Activated naive CD8-positive, alpha-beta T cell treated with anti-CD3 and anti-CD28 coated beads, Interleukin-2, amount 50 U/mL, for 16 hours (primary cell): ENCODE data around the gene OSBPL8.
"Not testable (repeated sequence)": the region's sequence is repeated elsewhere in the genome, so short reads cannot be mapped to it uniquely, and the experiment has no call there.

ENCODE experiments used
- DNase-seq: peaks from one replicate; pipeline ENCODE4 v3.0.0-alpha.2; 2020; ENCODE audit warnings: low read depth, low spot score

OSBPL8 gene

DNA sequence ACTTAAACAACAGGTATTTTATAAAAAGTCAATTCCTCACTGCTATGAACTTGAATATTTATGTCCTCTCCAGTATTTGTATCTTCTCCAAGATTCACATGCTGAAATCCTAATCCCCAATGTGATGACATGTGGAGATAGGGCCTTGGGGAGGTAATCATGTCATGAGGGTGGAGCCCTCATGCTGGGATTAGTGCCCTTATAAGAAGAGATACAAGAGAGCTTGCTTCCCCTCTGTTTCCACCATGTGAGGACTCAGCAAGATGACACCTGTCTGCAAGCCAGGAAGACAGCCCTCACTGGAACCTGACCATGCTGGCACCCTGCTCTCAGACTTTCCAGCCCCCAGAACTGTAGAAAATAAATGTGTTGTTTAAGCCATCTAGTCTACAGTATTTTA, 36.2 kb downstream of the OSBPL8 start:
- DNase-seq = no peak

DNA sequence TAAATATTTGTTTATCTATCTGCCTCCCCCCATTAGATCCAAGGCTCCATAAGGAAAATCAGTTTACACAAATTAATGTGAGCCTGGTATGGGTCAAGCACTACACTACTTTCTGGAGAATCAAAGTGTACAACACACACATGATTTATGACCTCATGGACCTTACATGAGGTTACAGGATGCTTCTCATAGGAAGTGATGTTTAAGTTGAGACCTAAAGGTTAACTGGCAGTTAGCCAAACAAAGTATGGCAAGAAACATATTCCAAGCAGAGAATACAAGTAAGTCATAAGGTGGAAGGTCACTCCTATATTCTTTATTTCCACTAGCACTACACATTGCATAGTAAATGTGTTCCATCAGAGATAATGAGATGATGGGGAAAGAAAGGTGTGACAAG, 39.2 kb downstream of the OSBPL8 start:
- no peak for DNase-seq

DNA sequence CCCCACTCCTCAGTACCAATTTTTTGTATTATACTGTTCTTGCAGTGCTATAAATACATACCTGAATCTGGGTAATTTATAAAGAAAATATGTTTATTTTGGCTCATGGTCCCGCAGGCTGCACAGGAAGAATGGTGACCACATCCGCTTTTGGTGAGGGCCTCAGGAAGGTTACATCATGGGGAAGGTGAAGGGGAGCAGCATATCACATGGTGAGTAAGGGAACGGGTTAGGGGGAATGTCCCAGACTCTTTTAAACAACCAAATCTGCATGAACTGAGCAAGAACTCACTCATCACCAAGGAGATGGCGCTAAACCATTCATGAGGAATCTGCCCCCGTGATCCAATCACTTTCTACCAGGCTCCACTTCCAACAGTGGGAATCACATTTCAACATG, 40.0 kb downstream of the OSBPL8 start:
- no peak for DNase-seq

GRCh38 chr12:76518699-76519098, 40.9 kb downstream of the OSBPL8 start:
- DNase-seq = no peak

- DNase-seq = no peak
Measured at GRCh38 chr12:76515271-76515670, 44.3 kb downstream of the OSBPL8 start.

DNA sequence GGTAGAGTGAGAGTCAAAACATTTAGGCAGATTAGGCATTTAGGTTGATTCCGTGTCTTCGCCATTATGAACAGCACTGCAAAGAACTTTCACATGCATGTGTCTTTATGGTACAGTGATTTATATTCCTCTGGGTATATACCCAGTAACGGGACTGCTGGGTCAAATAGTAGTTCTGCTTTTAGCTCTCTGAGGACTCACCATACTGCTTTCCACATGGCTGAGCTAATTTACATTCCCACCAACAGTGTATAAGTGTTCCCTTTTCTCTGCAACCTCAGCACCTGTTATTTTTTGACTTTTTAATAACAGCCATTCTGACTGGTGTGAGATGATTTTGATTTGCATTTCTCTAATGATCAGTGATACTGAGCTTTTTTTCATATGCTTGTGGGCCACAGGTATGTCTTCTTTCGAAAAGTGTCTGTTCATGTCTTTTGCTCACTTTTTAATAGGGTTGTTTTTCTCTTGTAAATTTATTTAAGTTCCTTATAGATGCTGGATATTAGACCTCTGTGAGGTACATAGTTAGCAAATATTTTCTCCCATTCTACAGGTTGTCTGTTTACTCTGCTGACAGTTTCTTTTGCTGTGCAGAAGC, 48.4 kb downstream of the OSBPL8 start:
- DNase-seq = not testable (repeated sequence)

DNA sequence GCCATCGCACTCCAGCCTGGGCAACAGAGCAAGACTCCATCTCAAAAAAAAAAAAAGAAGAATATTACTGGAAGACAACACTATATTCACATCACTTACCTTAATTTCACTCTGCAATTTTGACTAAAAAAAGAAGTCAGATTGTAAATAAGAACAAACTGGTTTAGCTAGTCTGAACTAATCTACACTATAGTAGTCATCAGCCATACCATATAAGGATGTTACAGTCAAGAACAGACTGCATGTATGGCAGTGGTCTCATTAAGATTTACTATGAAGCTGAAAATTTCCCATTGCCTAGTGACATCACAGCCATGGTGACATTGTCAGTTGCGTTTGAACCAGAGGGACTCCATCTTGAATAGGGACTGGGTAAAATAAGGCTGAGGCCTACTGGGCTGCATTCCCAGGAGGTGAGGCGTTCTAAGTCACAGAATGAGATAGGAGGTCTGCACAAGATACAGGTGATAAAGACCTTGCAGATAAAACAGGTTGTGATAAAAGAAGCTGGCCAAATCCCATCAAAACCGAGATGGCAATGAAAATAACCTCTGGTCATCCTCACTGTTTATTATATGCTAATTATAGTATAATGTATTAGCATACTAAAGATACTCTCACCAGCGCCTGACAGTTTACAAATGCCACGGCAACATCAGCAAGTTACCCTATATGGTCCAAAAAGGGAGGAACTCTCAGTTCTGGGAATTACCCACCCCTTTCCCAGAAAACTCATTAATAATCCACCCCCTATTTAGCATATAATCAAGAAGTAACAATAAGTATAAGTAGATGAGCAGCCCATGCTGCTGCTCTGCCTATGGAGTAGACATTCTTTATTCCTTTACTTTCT, 51.2 kb downstream of the OSBPL8 start:
- no peak for DNase-seq

DNA sequence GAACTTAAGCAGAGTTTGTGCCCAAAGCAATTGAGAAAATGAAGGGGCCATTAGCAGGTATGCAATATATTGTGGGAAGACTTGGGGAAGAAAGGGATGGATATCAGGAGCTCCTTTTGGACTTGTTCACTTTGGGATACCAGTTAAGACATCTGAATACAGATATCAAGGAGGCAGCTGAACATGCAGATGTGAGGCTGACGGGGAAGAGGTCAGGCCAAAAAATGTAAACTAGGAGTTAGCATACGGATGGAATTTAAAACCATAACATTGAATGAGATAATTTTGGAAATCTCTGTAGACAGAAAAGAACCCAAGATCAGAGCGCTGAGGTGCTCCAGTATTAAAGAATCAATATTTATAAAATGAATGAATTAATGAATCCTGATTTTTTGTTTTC, 53.4 kb downstream of the OSBPL8 start:
- no peak for DNase-seq

DNA sequence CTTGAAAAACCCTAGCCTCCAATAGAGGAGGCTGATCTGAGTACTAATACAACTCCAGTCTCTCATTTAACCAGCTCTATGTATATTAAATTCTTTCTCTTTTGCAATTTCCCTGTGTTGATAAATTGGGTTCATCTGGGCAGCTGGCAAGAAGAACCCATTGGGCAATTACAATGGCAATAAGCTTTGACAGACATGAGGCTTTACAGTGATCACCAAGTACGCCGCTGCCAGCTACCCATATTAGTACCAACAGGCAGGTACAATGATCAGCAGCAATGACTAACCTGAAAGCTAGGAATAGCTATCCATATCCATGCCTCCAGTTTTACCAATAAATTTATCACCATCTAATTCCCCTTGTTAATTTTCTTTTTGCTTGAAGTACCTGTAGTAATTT, 54.5 kb downstream of the OSBPL8 start:
- no peak for DNase-seq

DNA sequence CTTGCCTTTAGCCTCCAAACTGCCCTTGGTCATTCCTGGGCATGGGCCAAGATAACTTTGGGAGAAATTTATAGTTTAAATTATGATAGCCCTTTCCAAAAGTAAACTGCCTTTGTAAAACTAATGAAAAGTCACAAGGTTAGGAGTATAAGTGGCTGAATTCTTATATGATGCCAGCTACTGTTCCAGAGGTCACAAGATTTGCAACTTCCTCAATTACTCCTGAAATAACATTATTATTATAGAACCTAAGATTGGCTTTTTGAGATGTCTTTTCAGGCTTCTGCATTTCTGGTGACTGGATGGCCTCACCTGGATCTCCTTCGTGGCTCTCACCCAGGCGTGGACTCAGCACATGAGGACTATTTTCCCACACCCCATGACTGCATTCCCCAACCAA, 55.0 kb downstream of the OSBPL8 start:
- DNase-seq = no peak

DNA sequence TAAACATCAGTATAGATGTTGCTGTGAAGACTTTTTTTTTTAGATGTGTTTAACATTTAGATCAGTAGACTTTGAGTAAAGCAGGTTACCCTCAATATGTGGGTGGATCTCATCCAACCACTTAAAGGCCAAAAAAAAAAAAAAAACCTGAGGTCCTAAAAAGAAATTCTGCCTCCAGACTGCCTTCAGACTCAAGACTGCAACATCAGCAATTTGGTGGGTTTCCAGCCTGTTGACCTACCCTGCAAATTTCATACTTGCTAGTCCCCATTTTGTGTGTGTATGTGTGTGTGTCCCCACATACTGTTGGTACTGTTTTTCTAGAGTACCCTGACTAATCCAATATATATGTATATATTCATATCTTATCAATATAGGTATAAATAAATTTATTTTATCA, 55.6 kb downstream of the OSBPL8 start:
- no peak for DNase-seq

DNA sequence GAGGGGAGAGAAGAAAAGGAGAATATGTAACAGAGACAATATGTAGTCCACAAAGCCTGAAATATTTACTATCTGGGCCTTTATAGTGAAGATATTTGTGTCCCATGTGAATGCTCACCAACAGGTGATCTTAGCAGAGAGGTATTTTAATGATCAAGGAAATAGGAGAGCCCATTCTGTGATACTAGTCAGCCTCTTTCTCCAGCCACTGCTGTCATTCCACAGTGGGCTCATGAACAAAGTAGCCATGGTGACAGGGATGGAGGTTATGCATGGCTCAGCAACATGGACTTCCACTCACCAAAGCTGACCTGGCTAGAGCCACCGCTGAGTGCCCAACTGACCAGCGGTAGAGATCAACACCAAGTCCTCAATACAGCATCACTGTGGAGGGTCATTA, 58.2 kb downstream of the OSBPL8 start:
- DNase-seq = no peak

DNA sequence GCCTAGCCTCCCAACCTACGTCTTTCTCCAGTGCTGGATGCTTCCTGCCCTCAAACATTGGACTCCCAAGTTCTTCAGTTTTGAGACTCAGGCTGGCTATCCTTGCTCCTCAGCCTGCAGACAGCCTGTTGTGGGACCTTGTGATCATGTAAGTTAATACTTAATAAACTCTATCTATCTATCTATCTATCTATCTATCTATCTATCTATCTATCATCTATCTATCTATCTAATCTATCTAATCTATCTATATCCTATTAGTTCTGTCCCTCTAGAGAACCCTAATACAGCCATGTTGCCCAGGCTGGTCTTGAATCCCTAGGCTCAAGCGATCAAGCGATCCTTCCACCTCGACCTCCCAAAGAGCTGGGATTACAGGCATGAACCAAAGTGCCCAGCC, 60.4 kb downstream of the OSBPL8 start:
- DNase-seq = not testable (repeated sequence)

GRCh38 chr12:76495556-76495955, 64.0 kb downstream of the OSBPL8 start:
- no peak for DNase-seq

DNA sequence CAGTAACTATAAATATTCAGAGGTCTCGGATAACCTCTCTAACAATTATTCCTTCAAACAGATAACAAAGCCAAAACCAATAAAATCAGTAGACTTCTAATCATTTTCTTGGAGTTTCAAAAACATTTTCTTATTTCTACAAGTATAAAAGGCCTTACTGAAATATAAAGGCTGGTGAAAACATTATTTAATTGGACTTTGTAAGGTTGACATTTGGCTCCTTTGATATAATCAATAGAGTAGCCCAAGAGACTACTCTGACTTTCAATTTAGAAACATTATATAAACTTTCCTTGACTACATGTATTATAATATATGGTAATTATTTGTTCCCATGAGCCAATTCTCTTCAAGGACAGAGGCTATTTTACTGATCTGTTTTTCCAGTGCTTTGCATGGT, 68.3 kb downstream of the OSBPL8 start:
- no peak for DNase-seq

GRCh38 chr12:76490763-76491162, 68.8 kb downstream of the OSBPL8 start:
- no peak for DNase-seq

- no peak for DNase-seq
Measured at GRCh38 chr12:76489737-76490136, 69.8 kb downstream of the OSBPL8 start.

DNA sequence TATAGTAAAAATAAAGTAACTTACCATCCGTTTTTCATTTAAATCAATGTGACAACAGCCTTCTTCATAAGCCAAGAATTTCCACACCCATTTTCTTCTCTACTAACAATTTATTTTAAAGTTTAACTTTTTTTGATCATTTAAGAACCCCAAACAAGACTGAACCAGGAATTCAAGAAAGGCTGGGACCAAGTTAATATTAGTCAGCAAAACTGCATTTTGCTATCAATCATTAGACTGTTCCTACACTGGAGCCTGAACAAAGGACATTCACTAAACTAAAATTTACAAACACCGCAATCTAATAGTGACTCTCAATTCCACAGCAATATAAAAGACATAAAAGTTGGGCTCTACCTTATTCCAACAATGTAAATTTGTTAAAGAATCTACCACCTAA, 73.6 kb downstream of the OSBPL8 start:
- DNase-seq = no peak

DNA sequence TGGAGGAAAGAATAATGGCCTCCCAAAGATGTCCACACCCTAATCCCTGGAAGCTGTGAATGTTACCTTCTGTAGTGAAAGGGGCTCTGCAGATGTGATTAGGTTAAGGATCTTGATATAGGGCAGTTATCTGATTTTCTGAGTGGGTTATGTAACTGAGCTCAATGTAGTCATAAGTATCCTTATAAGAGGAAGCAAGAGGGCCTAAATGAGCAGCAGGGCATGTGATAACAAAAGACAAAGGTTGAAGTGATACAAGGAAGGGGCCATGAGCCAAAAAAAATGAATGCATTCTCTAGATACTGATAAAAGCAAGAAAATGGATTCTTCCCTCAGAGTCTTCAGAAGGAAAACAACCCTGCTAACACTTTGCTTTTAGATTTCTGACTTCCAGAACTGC, 78.8 kb downstream of the OSBPL8 start:
- DNase-seq = no peak

GRCh38 chr12:76478045-76478444, 81.5 kb downstream of the OSBPL8 start:
- no peak for DNase-seq

DNA sequence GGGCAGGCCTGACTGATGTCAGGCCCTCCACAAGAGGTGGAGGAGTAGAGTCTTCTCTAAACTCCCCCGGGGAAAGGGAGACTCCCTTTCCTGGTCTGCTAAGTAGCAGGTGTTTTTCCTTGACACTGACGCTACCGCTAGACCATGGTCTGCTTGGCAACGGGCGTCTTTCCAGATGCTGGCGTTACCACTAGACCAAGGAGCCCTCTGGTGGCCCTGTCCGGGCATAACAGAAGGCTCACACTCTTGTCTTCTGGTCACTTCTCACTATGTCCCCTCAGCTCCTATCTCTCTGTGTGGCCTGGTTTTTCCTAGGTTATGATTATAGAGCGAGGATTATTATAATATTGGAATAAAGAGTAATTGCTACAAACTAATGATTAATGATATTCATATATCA, 86.7 kb downstream of the OSBPL8 start:
- DNase-seq = not testable (repeated sequence)

GRCh38 chr12:76471579-76471978, 88.0 kb downstream of the OSBPL8 start:
- no peak for DNase-seq
